ENCODE results near the gene SAA4. TPM values are rescaled to one million over a fixed set of nuclear protein-coding genes. Genes with fewer than 3 reads are reported as not detected.

Gene SAA4
- total and polyA plus RNA-seq, 9 of the 15 experiments (the other 6 are each of a cell fraction or from before 2014, with no cell fraction given): not detected

- in situ Hi-C loops (cut with MboI): no loop called here
- DNase-seq (ENCODE audit: extremely low read depth in 1 of 4, low spot score in 3 of 4) (no peak), ATAC-seq (no peak), FAIRE-seq (no peak)
- Histone ChIP-seq H3K9me1 (ENCODE audit: control insufficient read depth, insufficient read depth, low read length) (no peaks in the 10 kb centered on the region), H2AFZ (ENCODE audit: low read depth, low read length) (no peak overlapping the region), H3K9me3 (replicated peaks; ENCODE audit: control insufficient read depth, insufficient read depth, low read depth, low read length) (no peaks in the 10 kb centered on the region), H3K79me2 (ENCODE audit: control insufficient read depth, insufficient read depth, low read length) (no peaks in the 10 kb centered on the region), H3K36me3 (ENCODE audit: control insufficient read depth, insufficient read depth, low read length) (peaks cover 84% of the 10 kb centered on the region), H4K20me1 (replicated peaks; ENCODE audit: control insufficient read depth, insufficient read depth, low read length) (no peaks in the 10 kb centered on the region), H3K4me2 (ENCODE audit: insufficient read depth, low read length) (no peak overlapping the region), H3K4me1 (replicated peaks in 1 of 2; ENCODE audit: control insufficient read depth in 2 of 2, insufficient read depth in 2 of 2, low read length in 2 of 2) (no peaks in the 10 kb centered on the region), H3K4me3 (no peak overlapping the region), H3K27ac (ENCODE audit: extremely low read depth, low read depth, low read length) (no peak overlapping the region), H3K27me3 (ENCODE audit: control insufficient read depth in 2 of 2, insufficient read depth in 2 of 2, low read length in 2 of 2) (no peaks in the 10 kb centered on the region), H3K9ac (ENCODE audit: insufficient read depth in 1 of 2, low read depth in 2 of 2, low read length in 2 of 2) (no peak overlapping the region)
- ChIA-PET POLR2A (interaction anchor here (0.6 kb wide), 1 partner anchor 444 kb away, joined by 3 read pairs; no protein-coding TSS in a partner anchor), CTCF (ENCODE audit: low intra/inter-chr PET ratio) (no interaction called here)
- TF ChIP-seq NR2F6 (CRISPR knock-in tag; IDR thresholded peaks at IDR 0.05) (no peak), FOXP1 (CRISPR knock-in tag; IDR thresholded peaks at IDR 0.05) (no peak), SNRNP70 (optimal IDR thresholded peaks at IDR 0.05; ENCODE audit: low read depth, low read length) (no peak), ELK3 (CRISPR knock-in tag; IDR thresholded peaks at IDR 0.05) (no peak), SMAD3 (CRISPR knock-in tag; conservative IDR thresholded peaks at IDR 0.05) (no peak), POLR2A (conservative IDR thresholded peaks at IDR 0.05) (no peak), MYBL2 (IDR thresholded peaks at IDR 0.05; ENCODE audit: low read depth) (no peak), MYBL2 (CRISPR knock-in tag; IDR thresholded peaks at IDR 0.05; ENCODE audit: borderline replicate concordance) (no peak), UBTF (IDR thresholded peaks at IDR 0.05; ENCODE audit: borderline replicate concordance in 1 of 2, low read depth in 2 of 2, low read length in 2 of 2) (no peak)
- no TSS peak for BruUV-seq (replicated peaks)
- intact Hi-C loops (cut with micrococcal nuclease): no loop called here
- WGBS (ENCODE audit: insufficient coverage, low coverage, missing lambda C conversion rate): 100% methylated on average over 1 of the region's 1 CpG
Observed at GRCh38 chr11:18285841-18286240, 49.2 kb upstream of the SAA4 start.

Measured in K562 (cell line).